8988T (cell line): Measurements from ENCODE around the gene OTOP3.
"Not testable (repeated sequence)": the region's sequence is repeated elsewhere in the genome, so short reads cannot be mapped to it uniquely, and the experiment has no call there.

Source experiments
- DNase-seq: peaks from one replicate; pipeline ENCODE4 v3.0.0; 2011

Gene OTOP3

GRCh38 chr17:74962622-74963394 is 27.1 kb downstream of the OTOP3 start:
- no peak for DNase-seq

- no peak for DNase-seq
These were observed 28.0 kb downstream of the OTOP3 start for GRCh38 chr17:74963656-74964055.

GRCh38 chr17:74964246-74964761 is 28.6 kb downstream of the OTOP3 start:
- DNase-seq = no peak

GRCh38 chr17:74964988-74965622 is 29.4 kb downstream of the OTOP3 start:
- DNase-seq = no peak

GRCh38 chr17:74968361-74968780 is 32.7 kb downstream of the OTOP3 start:
- no peak for DNase-seq

GRCh38 chr17:74969501-74969900 is 33.8 kb downstream of the OTOP3 start:
- DNase-seq = not testable (repeated sequence)

- no peak for DNase-seq
These were observed 34.7 kb downstream of the OTOP3 start for GRCh38 chr17:74970395-74970794.

GRCh38 chr17:74971069-74971841 is 35.6 kb downstream of the OTOP3 start:
- DNase-seq = no peak

GRCh38 chr17:74971842-74972106 is 36.1 kb downstream of the OTOP3 start:
- DNase-seq = no peak

- no peak for DNase-seq
These were observed 36.6 kb downstream of the OTOP3 start, which contains the start of gene HID1 for GRCh38 chr17:74972107-74972972. Gene HID1, minus strand, starts transcription at chr17:74972759. Its CDS starts 103 bp downstream, at chr17:74972656.

- DNase-seq = no peak
These were observed 37.3 kb downstream of the OTOP3 start for GRCh38 chr17:74972973-74973328.

GRCh38 chr17:74975943-74976342 is 40.2 kb downstream of the OTOP3 start:
- no peak for DNase-seq

GRCh38 chr17:74977802-74978201 is 42.1 kb downstream of the OTOP3 start:
- DNase-seq = no peak

GRCh38 chr17:74978240-74978639 is 42.5 kb downstream of the OTOP3 start:
- DNase-seq = no peak

- no peak for DNase-seq
These were observed 43.9 kb downstream of the OTOP3 start for GRCh38 chr17:74979408-74980146.

GRCh38 chr17:74981318-74981978 is 45.8 kb downstream of the OTOP3 start:
- DNase-seq = no peak

GRCh38 chr17:74981979-74982662 is 46.4 kb downstream of the OTOP3 start:
- DNase-seq = peak; percentile 73

GRCh38 chr17:74982663-74983313 is 47.1 kb downstream of the OTOP3 start:
- not testable (repeated sequence) for DNase-seq

- DNase-seq = no peak
These were observed 50.5 kb downstream of the OTOP3 start for GRCh38 chr17:74986206-74986576.

- peak; percentile 78 for DNase-seq
These were observed 51.8 kb downstream of the OTOP3 start, which contains the start of gene CDR2L for GRCh38 chr17:74987418-74987908. Gene CDR2L, plus strand, starts transcription at chr17:74987632. Its CDS starts 412 bp downstream, at chr17:74988044.
